Pons (tissue), 1 donor: ENCODE data around the gene GPC1.

Experiments
- DNase-seq: peaks from one replicate; pipeline ENCODE4 v3.0.0-alpha.2; 2016; ENCODE audit warnings: low spot score

GPC1 gene

DNA sequence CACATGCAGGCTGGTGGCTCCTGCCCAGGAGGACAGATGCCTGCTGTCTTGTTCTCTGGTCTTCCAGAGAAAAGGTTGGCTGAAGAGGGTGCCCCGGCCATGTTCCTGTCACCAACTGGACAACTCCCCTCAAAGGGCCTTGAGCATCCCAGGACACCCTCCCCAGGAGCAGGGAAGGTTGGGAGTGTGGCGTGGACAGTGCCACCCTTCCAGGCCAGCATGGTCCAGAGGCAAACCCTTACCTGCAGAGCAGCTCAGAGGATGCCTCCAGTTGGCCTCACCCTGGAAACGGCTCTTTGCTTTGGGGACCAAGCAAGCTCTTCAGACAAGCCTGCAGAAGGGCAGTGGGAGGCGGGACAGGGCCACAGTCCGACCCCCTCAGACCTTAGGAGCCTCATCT is 4.9 kb upstream of the GPC1 start:
- DNase-seq: no peak

DNA sequence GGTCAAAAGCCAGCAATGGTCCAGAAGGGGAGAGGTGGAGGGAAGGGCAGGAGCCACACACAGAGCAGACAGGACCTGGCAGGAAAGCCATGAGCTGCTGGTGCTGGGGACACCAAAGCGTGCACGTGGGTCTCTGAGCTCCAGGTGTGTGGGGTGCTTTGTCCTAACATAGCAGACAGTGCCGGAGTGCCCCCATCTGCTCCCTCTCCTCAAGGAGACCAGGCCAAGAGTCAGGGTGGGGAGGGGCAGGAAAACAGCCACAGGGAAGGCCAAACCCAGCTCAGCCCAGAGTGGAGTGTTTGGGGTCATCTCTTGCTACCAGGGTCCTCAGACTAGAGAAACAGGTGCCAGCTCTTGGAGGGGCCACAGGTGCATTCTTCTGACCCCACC is 4.2 kb upstream of the GPC1 start:
- DNase-seq: no peak

DNA sequence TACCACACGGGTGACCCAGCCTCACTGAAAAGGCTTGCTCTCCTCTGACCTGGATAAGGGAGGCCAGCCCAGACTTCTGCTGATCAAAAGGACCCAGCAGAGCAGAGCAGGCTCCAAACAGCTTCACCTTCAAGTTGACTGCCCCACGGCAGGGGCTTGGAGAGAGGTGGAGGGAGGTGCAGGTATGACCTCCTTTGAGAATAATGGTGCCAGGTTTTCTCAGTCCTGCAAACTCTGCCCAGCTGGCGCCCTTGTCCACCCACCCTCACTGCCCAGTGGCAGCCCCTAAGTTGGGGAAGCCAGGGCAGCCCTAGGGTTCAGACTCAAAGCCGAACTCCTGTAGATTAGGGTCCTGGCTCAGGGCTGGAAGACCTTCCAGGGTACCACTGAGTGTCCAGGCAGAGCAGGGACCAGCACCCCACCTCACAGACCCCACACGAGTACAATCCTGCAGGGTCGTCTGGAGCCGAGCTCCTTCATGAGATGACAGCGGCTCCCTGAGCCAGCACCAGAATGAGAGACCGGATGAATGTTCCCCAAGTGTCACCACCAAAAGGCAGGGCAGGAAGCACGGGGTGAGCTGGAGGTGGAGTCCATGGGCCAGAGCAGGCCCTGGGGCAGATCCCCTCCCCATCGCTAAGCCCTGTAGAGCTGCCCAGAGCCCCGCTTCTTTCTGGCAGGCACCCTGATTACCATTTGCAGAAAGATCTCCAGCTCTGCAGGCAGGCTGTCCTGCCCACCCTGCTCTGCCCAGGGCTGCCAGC is 3.6 kb upstream of the GPC1 start:
- no peak for DNase-seq

DNA sequence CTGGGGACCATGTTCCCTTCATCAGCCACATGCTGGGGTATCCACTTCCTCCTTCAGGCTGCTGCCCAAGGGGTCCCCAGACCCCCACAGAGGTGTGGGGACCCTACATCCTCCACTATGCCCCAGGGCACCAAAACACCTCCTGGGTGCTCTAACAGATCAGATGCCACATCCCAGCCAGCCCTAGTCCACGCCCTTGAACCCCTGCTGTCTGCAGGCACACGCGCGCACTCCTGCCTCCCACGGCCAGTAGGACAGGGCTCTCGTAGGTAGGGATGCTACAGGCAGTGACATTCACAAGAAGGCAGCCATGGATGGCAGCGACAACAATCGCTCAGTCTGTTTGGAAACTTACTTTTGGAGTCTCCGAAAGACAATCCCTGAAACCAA is 3.0 kb upstream of the GPC1 start:
- DNase-seq: no peak

DNA sequence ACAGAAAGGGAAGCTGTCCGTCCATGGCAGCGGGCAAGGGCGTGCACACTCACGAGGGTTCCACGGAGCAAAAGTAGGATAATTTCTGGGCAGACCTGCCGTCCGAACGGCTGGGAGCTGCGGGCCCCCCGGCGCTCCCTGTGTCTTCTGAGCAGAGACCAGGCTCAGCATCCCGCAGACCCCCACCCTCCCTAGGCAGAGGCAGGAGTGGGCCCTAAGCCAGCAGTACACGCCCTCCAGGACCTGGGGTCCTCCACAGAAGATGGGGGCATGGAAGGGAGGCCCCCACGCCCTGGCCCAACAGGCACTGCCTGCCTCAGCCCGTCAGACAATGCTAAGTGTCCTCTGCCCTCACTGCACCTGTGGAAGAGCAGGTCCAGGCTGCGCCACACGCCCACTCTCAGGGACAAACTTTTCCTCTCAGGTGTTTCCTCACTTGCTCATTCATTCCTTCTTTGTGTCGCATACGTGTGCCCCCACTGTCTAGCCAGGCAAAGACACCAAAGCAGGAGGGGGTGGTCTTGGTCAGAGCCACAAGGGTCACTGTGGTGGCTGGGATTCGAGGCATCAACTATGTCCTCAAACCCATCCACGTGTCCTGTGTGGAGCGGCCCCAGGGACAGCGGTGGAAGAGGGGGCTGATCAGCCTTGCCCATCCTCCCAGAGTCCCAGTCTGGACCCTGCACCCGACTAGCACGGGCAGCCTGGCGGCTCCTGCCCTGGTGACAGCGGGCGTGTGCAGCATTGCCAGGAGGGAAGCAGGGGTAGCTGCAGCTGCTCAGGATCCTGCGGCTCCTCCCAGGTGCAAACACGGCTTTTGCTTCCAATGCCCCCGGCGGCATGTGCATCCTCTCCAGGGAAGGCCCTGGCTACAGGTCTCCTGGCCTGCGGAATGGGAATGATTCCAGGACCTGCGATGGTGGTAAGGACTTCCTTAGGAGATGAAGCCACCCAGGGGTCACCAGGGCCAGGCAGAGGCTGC is 2.4 kb upstream of the GPC1 start:
- DNase-seq: no peak

DNA sequence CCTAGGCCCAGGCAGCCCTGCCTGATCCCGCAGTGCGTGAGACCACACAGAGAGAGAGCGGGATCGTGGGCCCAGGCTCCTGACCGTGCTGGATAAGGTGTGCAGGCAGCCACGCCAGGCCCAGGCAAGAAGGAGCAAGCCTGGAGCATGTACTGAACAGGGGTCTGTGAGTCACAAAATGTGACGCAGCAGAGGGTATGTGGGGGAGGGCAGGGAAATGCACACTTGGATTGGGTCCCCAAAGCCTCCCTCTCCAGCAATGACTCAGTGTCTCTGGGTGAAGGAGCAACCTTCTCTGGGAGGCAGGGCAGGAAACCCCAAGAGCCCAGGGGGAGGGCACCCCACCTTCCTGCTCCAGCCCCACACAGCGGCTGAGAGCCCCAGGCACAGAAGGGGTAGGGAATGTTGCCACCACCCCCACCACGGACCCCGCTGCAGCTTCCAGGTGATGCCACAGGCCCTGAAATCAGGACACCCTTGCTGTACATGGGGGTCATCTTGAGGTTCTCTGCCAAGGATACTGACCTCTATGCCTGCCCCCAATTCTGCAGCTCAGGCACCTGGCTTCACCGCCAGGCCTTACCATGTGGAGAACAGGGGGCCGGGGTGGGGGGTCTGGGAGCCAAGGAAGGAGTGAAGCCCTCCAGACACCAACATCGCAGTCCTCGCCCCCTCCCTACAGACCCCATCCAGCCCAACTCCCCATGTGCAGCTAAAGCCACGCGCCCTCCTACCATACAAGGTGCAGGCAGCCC is 1.3 kb upstream of the GPC1 start:
- DNase-seq: no peak

DNA sequence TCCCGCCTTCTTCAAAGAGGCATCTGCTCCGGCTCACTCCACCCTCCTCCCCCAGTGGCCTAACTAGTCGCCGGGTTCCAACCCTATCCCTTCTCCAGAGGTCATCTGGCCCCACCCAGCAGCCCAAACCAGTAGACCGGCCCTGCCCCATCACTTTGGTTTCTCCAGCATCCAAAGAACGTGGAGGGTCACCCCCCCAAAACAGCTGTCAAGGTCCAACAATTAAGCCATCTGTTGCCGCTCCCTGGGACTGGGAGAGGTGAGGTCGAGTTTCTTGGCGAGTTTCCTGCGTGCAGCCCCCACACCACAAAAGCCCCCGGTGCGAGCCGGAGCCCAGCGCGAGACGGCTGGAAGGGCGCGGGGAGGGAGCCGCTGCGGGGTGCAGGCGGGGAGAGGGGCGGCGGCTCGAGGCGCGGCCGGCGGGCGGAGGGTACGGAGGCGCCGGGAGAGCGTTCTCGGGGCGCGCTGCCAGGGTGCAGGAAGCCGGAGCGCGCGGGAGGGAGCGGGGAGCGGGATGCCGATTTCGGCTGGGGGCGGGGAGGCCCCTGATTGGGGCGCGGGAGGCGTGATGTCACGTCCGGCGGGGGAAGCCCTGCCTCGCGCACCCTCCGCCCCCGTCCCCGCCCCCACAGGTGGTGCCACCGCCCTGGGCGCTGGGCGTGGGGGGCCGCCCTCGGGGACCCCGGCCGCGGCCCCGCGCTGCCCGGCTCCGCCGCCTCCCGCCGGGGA is 571 bp upstream of the GPC1 start:
- DNase-seq: peak; percentile 60

DNA sequence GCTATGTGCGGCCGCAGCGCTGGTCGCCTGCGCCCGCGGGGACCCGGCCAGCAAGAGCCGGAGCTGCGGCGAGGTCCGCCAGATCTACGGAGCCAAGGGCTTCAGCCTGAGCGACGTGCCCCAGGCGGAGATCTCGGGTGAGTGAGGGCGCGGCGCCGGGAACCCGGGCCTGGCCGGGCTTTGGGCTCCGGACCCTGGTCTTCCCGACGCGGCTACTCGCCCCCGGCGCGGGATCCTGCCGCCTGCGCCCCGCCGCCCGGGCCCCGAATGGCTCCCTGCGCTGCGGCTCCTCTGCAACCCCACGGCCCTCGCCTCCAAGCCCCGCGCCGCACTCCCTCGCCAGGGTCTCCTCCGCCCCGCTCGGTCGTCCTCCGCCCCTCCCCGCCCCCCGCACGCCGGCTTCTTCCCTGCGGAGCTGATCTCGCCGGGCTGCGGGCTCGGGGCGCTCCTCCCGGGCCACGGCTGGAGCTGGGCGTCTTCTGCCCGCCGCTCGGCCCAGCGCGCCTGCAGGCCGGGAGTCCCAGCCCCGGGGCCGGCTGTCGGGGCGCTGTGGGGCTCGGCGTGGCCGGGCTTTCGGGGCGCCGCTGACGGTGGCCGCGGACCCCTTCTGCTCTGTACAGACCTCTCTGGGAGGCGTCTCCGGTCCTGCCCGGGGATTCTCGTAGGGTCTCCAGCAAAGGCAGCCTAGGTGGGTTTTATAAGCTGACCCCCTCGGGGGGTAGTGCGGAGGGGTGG is 652 bp downstream of the GPC1 start:
- DNase-seq: no peak

DNA sequence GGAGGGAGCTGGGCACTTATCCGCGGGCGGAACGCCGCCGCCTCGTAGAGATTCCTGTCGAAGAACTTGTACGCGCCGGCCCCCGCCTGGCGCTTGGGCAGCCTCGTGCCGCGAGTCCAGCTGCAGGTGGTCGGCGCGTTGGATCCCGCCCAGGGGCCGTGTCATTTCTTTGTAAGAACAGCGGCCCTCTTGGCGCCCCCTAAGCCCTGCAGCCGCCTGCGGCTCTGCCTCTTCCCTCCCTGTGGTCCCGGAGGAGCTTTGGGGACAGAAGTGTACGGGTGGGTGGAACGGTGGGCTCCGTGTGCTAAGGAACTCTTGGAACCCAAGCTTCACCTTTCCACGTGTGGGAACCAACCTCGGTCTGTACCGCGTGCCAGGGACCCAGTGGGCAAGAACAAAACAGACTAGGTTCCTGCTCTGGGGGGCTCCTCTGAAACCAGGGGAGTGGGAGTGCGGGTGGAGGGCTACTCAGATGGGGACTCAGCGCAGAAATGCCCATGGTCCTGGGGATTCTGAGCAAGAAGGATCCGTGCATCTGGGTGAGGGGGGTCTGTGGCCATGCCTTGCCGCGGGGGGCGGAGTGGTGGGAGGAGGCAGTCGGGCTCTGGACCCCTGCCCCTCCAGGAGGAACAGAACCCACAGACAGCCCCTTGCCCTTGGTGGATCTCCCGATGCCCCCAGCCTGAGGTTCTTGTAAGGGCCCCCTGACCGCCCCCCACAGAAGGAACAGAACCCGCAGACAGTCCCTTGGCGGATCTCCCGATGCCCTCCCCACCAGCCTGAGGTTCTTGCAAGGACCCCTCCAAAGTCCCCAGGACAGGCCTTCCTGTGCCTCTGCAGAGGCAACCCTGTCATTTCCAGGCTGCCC is 1.5 kb downstream of the GPC1 start:
- no peak for DNase-seq

DNA sequence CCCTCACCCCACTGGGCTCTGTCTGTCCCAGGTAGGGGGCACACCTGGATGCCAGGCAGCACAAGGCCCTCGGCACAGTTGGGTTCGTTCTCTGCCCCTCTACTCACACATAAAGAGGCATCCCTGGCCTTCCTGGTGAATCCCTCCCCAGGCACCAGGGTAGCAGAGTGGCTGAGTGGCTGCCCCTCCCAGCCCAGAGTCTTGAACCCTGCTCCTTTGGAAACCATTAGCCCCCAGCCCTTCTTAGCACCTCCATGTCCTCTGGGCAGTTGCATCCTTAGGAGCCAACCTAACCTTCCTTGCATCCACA is 2.0 kb downstream of the GPC1 start:
- no peak for DNase-seq

DNA sequence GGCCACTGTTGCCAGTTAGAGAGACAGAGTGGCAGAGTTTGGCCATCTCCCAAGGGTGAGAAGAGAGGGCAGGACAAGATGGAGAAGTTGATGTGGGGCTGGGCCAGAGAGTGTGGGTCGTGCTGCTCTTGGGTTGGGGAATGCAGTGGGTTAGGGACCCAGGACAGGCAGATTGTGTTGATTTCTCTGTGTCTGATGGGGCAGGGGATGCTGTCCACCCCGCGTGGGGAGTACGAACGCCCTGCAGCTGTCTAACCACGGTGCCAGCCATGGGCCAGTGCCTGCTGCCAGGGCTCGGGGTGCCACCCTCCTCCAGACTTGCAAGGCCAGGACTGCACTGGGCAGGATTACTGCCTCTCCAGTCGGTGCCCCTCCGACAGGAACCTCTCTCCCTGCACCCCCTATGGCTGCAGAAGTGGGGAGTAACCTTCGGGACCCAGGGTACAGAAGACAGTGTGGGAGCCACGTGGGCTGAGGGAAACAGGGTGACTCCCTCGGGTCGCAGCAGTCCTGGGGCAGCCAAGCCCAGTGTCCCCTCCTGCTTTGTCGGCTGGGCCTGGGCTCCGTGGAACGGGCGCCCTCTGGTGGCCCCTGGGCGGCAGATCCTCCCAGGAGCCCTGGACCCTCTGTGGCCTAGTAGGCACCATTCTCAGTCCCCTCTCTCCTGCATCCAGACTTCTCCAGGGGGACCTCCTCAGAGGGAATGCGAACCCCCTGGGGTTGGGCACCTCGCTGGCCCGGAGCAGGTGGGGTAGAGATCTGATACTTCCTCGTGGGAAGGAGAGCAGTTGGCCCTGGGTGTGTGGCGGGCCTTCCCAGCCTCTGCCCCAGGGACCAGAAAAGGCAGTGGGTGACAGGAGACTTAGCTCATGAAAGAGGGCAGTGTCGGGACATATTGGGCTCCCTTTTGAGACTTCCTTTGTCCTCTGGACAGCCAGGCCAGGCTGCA is 2.7 kb downstream of the GPC1 start:
- DNase-seq: peak; percentile 75

DNA sequence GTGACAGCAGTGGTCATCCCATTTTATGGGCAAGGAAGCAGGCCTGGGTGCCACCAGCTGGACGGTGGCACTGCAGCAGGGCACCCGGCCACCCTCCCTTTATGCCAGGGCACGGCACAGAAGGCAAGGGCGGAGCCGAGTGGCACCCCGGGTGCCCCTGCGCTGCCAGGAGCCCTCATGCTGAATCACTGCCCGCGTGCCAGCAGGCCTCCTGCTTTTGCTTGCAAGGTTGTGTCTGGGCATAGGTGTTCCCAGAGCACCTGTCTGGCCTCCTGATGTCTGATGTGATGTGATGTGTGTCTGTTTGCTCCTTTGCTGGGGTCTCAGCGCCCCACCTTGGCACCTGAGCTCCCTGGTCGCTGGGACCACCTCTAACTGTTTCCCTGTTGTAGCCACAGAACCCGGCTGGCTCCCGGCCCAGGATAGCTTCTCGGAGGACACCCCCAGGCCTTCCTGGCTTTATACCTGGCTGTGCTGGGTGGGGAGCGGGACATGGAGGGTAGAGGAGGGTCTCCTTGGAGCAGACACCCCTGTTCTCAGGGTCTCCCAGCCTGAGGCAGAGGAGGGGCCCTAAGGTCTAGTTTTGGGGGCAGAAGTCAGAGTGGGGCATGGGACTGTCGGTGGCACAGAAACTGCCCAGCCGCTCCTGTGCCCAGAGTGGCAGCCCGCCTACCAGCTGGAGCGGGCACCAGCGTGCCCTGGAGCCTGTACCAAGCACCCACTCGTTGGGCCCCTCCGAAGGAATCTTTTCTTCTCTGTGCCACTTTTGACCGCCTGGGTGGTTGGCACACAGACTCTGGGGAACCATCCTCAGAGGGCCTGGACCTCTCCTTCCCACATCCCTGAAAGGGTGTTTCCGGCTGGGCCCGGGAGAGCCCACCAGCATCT is 3.6 kb downstream of the GPC1 start:
- DNase-seq: no peak

DNA sequence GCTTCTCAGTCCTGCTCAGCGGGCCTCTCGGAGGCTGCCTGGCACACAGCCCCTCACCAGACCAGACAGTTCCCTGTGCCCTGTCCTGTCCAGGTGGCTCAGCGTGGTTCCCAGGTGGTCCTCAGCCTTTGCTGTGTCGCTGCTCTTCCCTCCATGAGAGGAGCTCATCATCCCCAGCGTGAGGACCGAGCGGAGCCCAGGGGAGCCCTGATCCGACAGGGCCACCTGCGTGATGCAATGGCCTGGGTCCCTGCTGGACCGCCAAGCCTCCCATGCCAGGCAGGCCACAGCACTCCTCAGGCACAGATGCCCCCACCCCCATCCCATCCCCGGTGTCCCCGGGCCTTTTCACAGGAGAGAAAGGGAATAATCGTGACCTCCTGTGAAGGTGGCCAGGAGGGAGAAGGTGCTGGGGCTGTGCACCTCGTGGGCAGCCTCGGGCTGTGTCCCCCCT is 4.3 kb downstream of the GPC1 start:
- no peak for DNase-seq

DNA sequence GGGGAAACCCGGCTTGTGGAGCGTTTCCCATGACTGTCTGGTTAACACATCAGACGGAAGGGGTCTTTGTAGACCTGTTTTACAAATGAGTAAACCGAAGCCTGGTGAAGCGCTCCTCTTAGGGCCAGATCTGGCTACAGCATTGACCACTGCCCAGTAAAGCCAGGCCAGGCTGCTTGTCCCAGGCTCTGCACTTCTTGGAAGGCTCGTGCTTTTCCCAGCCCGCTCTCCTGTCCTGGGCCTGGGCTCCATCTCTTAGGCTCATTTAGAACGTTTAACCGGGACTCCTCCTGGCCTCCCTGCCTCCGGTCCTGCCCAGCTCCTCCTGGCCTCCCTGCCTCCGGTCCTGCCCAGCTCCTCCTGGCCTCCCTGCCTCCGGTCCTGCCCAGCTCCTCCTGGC is 4.8 kb downstream of the GPC1 start:
- DNase-seq: no peak

DNA sequence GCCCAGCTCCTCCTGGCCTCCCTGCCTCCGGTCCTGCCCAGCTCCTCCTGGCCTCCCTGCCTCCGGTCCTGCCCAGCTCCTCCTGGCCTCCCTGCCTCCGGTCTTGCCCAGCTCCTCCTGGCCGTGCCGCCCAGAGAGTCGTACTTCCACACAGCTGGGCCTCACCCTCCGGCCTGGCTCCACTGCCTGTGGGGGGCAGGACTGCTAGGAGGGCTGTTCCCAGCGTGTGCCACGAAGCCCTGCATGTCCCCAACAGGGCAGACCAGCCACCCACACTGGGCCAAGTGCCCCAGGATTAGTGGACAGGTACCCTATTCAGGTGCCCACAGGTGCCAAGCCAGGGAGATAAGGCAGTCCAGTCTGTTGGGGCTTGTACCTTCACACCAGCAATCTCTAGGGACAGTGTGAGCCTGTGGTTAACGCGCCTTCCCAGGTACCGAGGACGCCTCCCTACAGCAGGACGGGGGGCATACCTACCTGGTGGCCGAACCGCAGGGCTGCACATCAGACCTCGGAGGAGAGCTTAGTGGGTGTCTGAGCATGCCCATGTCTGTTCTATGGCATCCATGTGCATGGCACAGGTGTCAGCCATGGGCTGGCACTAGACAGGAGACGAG is 5.3 kb downstream of the GPC1 start:
- DNase-seq: no peak

DNA sequence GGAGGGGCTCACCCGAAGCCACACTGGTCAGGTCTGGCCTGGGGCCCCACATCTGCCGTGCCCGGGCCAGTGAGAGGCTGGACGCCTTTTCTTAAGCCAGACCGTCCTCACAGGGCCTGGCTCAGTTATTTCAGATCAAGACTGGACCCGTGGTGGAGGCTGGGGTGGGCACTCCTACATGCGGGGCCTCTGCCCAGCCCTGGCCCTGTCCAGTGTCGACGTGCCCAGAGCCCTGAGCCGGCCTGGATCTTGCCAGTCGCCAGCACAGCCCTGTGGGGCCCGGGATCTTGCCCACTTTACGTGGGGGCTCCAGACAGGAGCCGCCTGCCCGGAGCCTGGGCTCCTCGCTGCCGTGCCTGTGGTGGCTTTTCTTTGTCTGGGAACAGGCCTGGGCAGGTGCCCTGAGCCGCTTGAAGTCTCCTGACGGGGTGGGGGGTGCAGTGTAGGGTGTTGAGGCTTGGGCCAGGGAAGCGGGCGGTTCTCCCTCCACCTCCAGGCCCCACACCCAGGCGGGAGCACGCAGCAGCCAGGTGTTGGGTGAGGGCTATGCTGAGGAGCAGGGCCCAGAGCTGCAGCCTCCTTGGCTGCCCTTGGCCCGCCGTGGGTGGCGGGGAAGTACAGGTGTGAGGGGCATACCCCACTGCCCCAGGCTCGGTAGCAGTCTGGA is 6.0 kb downstream of the GPC1 start:
- no peak for DNase-seq

DNA sequence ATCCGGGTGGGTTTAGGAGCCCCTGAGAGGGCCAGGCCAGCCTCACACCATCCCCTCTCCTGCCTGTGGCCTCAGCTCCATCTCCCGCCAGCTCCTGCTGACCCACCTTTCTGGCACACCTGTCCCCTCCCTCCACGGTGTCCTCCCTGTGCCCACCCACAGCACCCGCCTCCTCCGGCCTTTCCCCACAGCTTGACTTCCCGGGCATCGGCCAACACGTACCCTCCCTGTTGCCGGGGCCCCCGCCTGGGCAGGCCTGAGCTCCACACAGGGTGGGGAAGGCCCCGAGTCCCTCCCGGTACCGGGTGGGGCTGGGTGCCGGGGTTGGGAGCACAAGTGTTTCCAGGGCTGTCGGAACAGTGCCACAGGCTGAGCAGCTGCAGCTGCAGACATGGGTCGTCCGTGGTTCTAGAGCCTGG is 6.5 kb downstream of the GPC1 start:
- no peak for DNase-seq
